Measurements from ENCODE around the gene PALLD. TPM values are rescaled to one million over a fixed set of nuclear protein-coding genes. Genes with fewer than 3 reads are reported as not detected.

Gene PALLD
- polyA plus RNA-seq, 1 donor (not counting 4 experiments of a cell fraction or from before 2014, with no cell fraction given): 136 TPM

DNA sequence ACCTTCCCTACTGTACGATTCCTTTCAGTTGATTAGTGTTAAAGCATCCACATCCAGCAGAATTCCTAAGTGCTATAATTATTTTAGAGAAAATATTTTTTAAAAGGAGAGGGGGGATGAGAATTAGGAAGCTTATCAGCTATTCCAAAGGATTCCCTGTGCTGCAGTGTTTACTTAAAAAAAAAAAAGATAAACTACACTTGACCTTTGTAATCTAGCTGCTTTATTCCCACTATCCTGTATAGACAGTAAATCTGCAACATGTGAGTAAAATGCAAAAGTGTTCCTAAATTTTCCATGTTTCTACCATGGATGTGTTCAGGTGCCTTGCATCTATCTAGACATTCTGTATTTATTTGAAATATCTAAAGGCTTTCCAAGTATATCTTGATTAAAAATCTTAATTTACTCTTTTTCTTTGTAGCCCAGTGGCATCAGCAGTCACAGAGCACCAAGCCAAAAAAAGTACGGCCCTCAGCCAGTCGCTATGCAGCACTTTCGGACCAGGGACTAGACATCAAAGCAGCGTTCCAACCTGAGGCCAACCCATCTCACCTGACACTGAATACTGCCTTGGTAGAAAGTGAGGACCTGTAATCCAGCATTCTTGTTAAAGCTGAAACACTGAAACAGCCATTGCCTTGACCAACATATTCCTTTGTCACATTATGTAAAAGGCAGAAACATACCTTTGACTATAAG, 429.1 kb downstream of the PALLD start:
- Histone ChIP-seq H3K27me3 (ENCODE audit: control insufficient read depth, extremely low read depth, insufficient read depth, low read length) (no peaks in the 10 kb centered on the region), H3K9ac (ENCODE audit: control insufficient read depth, extremely low read depth, insufficient read depth, low read length) (no peak overlapping the region), H3K36me3 (ENCODE audit: control insufficient read depth in 2 of 2, extremely low read depth in 1 of 2, insufficient read depth in 2 of 2, low read length in 2 of 2) (peaks cover 37 to 38% of the 10 kb centered on the region in 2 experiments), H3K4me2 (ENCODE audit: control insufficient read depth, extremely low read depth, insufficient read depth, low read depth, low read length) (no peak overlapping the region), H4K20me1 (ENCODE audit: control insufficient read depth, extremely low read depth, insufficient read depth, low read length) (no peaks in the 10 kb centered on the region), H3K4me3 (ENCODE audit: control insufficient read depth in 2 of 3, extremely low read depth in 1 of 3, insufficient read depth in 2 of 3, low read depth in 1 of 3, low read length in 3 of 3) (no peak overlapping the region), H3K27ac (ENCODE audit: control insufficient read depth, insufficient read depth, low read length) (no peak overlapping the region), H2AFZ (ENCODE audit: control insufficient read depth, low read length) (no peak overlapping the region), H3K4me1 (ENCODE audit: control insufficient read depth, extremely low read depth, insufficient read depth, low read length) (no peaks in the 10 kb centered on the region), H3K9me1 (ENCODE audit: control insufficient read depth, extremely low read depth, insufficient read depth, low read length) (peaks cover 2% of the 10 kb centered on the region), H3K9me3 (ENCODE audit: control insufficient read depth, low read depth, low read length) (no peaks in the 10 kb centered on the region), H3K79me2 (ENCODE audit: control insufficient read depth, insufficient read depth, low read length) (no peaks in the 10 kb centered on the region)
- no peak for TF ChIP-seq EZH2 (IDR thresholded peaks at IDR 0.05; ENCODE audit: low read length)
- TF ChIP-seq, protein P1, sequence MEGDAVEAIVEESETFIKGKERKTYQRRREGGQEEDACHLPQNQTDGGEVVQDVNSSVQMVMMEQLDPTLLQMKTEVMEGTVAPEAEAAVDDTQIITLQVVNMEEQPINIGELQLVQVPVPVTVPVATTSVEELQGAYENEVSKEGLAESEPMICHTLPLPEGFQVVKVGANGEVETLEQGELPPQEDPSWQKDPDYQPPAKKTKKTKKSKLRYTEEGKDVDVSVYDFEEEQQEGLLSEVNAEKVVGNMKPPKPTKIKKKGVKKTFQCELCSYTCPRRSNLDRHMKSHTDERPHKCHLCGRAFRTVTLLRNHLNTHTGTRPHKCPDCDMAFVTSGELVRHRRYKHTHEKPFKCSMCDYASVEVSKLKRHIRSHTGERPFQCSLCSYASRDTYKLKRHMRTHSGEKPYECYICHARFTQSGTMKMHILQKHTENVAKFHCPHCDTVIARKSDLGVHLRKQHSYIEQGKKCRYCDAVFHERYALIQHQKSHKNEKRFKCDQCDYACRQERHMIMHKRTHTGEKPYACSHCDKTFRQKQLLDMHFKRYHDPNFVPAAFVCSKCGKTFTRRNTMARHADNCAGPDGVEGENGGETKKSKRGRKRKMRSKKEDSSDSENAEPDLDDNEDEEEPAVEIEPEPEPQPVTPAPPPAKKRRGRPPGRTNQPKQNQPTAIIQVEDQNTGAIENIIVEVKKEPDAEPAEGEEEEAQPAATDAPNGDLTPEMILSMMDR (optimal IDR thresholded peaks at IDR 0.05 in 1 of 3, IDR thresholded peaks at IDR 0.05 in 1 of 3, conservative IDR thresholded peaks at IDR 0.05 in 1 of 3; ENCODE audit: extremely low read depth in 1 of 3, insufficient read depth in 2 of 3, low read length in 3 of 3): no peak
- dilution Hi-C loops (cut with MboI; ENCODE audit: extremely low pct_ligation_motif_present, low sequenced_read_pairs): no loop called here
- FAIRE-seq (no peak), DNase-seq (ENCODE audit: low read depth, low spot score) (no peak)

DNA sequence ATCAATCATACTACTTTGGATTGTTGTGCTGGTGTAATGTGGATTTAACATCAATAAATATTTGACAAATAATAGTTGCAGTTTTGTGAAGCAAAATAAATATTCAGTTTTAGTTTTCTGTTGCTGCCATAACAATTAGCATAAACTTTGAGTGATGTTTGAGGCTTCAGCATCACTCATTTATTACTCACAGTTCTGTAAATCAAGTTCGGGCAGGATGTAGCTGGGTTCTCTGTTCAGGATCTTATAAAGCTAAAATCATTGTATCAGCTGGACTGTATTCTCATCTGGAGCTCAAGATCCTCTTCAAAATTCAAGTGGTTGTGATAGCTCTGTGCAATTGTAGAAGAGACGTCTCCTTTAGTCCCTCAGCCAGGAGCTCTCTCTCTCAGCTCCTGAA, 431.5 kb downstream of the PALLD start:
- peaks cover 2% of the 10 kb centered on the region for H3K9me1 ChIP-seq (ENCODE audit: control insufficient read depth, extremely low read depth, insufficient read depth, low read length)
- no peak overlapping the region for H3K9ac ChIP-seq (ENCODE audit: control insufficient read depth, extremely low read depth, insufficient read depth, low read length)
- H3K4me1 ChIP-seq (ENCODE audit: control insufficient read depth, extremely low read depth, insufficient read depth, low read length): no peaks in the 10 kb centered on the region
- DNase-seq (ENCODE audit: low read depth, low spot score) (no peak), FAIRE-seq (no peak)
- no peak overlapping the region for H2AFZ ChIP-seq (ENCODE audit: control insufficient read depth, low read length)
- H3K27me3 ChIP-seq (ENCODE audit: control insufficient read depth, extremely low read depth, insufficient read depth, low read length): no peaks in the 10 kb centered on the region
- no peaks in the 10 kb centered on the region for H3K79me2 ChIP-seq (ENCODE audit: control insufficient read depth, insufficient read depth, low read length)
- no peak overlapping the region for H3K27ac ChIP-seq (ENCODE audit: control insufficient read depth, insufficient read depth, low read length)
- peaks cover 4% of the 10 kb centered on the region for H4K20me1 ChIP-seq (ENCODE audit: control insufficient read depth, extremely low read depth, insufficient read depth, low read length)
- H3K9me3 ChIP-seq (ENCODE audit: control insufficient read depth, low read depth, low read length): no peaks in the 10 kb centered on the region
- peaks cover 28% of the 10 kb centered on the region in 2 experiments for H3K36me3 ChIP-seq (ENCODE audit: control insufficient read depth in 2 of 2, extremely low read depth in 1 of 2, insufficient read depth in 2 of 2, low read length in 2 of 2)
- H3K4me3 ChIP-seq (ENCODE audit: control insufficient read depth in 2 of 3, extremely low read depth in 1 of 3, insufficient read depth in 2 of 3, low read depth in 1 of 3, low read length in 3 of 3): no peak overlapping the region
- TF ChIP-seq, protein P1 (optimal IDR thresholded peaks at IDR 0.05 in 1 of 3, IDR thresholded peaks at IDR 0.05 in 1 of 3, conservative IDR thresholded peaks at IDR 0.05 in 1 of 3; ENCODE audit: extremely low read depth in 1 of 3, insufficient read depth in 2 of 3, low read length in 3 of 3): no peak
- no peak for TF ChIP-seq EZH2 (IDR thresholded peaks at IDR 0.05; ENCODE audit: low read length)
- dilution Hi-C loops (cut with MboI; ENCODE audit: extremely low pct_ligation_motif_present, low sequenced_read_pairs): no loop called here
- H3K4me2 ChIP-seq (ENCODE audit: control insufficient read depth, extremely low read depth, insufficient read depth, low read depth, low read length): no peak overlapping the region

Measured in keratinocyte (primary cell).